HG03066 (cell line): Measurements from ENCODE around the gene RBM5.

Source experiments
- ATAC-seq: cut with Tn5 transposase; IDR thresholded peaks from one replicate; pipeline ENCODE4 v1.9.1; 2021; ENCODE audit warnings: low read depth; ENCODE audit not compliant: unreplicated experiment

Gene RBM5

GRCh38 chr3:50121072-50122032 lies 32.6 kb downstream of the RBM5 start:
- ATAC-seq = peak; percentile 69

DNA sequence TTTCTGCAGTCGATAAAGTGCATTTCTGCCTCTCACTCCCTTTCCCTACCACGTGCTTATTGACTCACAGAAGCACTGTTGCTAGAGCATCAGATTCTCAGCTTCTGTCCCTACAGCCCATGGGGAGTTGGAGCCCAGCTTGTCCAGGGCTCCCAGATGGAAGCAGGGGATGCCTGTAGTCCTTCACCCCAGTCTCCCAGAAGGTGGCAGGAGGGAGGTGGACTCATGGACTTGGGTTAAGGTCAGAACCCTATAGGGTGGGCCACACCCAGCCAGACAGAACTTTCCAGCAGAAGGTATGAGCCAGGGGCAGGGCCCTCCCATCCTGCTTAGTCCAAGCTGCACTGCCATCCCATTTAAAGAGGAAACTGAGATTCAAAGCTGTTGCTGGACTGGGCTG lies 33.4 kb downstream of the RBM5 start:
- ATAC-seq = no peak

DNA sequence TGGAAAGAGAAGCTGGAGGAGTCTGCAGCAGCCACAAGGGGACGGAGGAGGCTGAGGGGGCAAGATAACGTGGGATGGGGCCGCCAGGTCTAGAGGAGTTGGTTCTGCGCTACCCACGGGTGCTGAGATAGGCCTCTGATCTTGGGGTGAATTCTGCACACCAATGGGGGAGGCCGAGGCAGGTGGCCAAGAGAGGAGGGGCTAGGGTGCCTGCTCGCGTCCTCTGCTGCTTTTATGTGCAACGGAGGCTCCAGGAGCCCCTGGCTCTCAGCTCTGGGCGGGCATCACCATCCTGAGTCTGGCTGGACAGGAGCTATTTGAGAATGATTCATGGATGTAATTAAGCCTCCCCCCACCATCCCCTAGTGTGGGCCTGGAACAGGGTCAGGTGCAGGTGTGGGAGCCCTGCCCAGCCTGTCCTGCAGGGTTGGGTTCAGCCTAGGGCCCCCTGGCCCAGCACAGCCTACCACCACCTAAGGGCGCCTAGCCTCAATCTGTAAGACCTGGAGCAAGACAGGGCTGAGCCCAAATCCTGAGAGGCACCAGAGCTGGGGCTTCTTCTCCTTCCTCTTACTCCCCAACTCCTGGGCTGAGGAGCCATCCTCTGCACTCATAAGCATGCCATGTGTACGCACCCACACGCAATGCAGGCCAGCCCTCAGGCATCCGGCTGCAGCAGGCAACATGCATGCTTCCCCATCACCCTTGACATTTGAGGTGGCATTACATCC lies 34.1 kb downstream of the RBM5 start:
- no peak for ATAC-seq

DNA sequence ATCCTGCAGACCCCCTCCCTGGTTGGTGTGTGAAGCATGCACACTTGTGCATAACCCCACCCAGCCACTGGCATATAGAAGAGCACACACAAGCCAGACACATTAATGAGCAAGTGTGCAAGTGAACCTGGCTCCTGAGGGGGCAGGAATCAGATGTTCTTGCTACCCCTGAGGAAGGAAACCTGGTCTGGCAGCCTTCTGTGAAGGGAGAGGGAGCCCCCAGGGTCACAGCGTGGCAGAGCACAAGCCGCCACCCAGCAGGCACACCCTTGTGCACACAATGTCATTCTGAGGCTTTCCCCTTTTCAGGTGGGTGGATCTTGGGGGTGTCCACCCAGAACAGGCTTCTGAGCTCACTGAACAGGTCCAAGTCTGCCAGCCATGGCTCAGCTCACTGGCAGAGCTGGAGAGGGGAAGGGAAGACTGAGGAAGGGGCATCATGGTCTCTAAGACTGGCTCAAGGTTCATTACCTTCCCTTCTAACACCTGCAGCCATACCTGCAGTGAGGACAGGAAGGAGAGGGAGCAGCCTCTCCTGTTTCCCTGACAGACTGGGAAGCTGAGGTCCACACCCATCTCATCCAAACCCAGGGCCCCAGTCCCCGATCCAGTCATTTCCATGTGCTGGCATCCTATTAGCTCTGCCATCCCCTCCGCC lies 34.8 kb downstream of the RBM5 start:
- no peak for ATAC-seq

- ATAC-seq = no peak
Measured at GRCh38 chr3:50124052-50124799, 35.5 kb downstream of the RBM5 start.

- ATAC-seq = no peak
Measured at GRCh38 chr3:50124800-50125178, 36.1 kb downstream of the RBM5 start.

DNA sequence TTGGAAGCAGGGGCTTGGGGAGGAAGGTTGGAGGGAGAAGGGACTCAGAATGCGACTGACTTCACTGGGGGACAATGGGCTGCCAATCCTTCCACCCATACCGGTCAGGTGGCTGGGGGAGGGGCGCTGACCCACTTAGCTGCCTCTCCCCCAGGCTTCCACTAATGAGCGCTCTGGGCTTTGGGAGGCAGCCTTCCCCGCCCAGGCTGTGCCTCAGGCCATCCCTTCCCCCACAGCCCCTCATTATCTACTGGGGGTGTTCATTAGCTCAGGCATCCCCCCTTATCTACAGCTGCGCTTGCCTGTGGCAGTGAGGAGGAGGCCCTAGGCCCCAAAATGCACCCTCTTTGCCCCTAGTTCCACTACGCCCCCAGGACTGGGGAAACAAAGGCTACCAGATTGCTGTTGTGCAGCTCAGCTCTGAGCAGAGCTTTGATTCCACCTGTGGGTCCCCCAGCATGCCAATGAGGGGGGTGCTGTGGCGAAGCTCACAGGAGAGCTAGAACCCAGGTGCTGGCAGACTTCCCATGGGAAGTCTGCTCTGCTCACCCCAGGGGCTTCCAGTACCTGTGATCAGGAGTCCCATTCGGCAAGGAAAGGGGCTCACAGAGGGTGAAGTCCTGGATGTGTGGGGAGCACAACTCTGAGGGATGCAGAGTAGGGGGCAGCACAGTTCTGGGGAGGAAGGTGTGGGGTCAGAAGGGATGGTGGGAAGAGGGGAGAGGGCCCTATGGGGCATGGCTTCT lies 37.0 kb downstream of the RBM5 start:
- no peak for ATAC-seq

GRCh38 chr3:50126287-50127211 lies 37.8 kb downstream of the RBM5 start:
- ATAC-seq = no peak

DNA sequence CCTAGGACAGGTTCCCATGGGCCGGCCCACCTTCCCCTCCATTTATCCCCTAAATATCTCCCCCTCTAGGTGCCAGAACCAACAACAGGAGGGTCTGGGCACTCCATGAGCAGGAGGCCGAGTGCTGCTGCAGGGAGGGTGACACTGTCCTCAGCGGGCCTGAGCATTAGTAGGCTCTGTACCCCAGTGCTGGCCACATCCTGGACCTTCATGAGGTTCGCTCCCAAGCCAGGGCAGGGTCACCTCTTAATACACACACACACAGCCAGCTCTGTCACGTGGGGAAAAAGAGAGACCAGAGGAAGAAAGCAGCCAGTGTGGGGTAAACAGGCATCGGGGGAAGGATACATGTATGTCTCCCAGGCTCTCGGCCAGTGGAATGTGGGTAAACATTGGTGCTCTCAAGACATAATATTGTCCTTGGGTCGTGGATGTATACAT lies 38.6 kb downstream of the RBM5 start:
- no peak for ATAC-seq

DNA sequence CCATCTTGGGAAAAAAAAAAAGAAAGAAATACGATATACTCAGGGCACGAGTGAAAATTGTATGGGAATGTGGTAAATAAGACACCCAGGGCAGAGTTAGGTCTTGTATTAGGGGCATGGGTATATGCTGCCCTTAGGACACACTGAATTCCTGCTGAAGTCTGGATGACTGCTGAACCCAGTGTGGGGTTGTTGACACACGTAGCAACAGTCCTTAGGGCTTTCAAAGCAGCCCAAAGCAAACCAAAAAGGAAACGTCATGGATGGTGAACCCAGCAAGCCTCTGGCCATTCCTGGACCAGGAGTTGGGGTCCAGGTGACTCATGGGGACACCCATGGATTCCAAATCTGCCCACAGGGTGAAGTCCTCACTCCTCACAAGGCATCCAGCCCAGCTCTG lies 39.3 kb downstream of the RBM5 start:
- no peak for ATAC-seq

DNA sequence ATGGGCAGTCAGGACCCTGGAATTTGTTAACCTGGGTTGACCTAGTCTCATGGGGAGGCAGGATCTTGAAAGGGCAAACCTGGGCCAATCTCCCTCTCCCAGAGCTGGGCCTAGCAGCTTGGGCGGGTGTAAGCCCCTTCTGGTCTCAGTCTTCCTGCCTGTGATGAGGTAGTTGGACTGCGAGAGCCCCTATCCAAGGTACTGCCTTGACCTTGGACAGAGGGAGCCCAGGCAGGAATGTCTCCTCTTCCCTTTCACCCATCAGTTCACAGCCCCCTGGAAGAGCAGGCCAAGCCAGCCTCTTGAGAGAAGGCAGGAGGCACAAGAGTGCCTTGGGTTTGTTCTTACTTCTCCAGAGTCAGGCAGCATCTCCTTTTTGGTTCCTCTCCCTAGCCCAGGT lies 41.7 kb downstream of the RBM5 start:
- ATAC-seq = no peak

- ATAC-seq = no peak
Measured at GRCh38 chr3:50132421-50133282, 43.9 kb downstream of the RBM5 start.

DNA sequence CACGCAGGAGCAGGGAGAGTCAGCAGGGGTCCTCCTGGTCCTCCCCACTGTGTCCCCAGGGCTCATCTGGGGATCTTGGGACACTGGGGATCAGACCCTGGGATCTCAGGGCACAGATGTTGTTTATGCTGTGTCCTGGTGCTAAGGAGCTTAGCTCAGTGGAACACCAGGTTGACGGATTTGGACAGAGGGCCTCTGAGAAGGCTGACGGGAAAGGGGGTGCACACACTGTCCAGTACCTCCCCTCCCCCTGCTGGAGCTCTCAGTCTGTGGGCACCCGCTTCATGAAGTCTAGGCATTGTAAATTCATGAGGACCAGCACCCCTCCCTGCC lies 44.5 kb downstream of the RBM5 start:
- no peak for ATAC-seq

DNA sequence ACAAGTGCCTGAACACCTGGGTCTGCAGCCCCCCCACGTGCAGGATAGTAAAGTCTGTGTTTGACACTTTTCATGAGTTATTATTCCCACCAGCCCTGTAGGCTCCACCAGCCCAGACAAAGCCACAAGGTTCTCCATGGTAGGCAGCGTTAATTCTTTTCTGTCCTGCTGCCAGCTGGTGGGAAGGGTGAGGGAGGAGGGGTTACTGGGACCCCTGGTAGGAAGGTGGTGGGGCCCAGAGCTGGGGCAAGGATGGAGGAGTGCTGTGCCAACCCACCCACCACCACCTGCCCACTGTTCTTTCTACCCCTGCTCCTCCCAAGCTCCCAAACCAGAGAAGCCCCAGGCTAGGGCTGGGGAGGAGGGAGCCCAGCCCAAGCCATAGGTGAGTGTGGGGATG lies 45.6 kb downstream of the RBM5 start:
- no peak for ATAC-seq

GRCh38 chr3:50135964-50136363 lies 47.2 kb downstream of the RBM5 start:
- ATAC-seq = no peak

GRCh38 chr3:50136714-50137405 lies 48.1 kb downstream of the RBM5 start:
- no peak for ATAC-seq

DNA sequence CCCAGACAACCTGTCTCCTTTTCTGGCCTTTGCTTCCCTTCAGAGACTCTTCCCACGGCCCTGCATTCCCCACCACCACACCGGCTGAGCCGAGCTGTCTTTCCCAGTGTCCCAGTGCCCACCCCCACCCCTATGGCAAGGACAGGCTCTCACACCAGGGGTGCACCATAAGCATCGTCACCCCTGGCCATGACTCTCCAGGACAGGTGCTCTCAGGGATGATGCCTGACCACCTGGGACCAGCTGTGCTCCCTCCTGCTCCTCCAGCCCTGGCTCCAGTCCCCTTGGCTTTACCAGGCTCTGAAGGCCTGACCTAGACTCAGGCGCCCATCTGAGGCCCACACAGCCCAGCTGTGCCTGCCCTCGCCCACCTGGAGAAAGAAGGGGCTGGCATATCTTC lies 48.8 kb downstream of the RBM5 start:
- no peak for ATAC-seq
